Stimulated activated CD8-positive, alpha-beta memory T cell treated with anti-CD3 and anti-CD28 coated beads, Interleukin-4, amount 100 ng/mL, for 48 hours (primary cell): ENCODE measurements around the gene PPP5C.
"Not testable (repeated sequence)": the region's sequence is repeated elsewhere in the genome, so short reads cannot be mapped to it uniquely, and the experiment has no call there.

ENCODE experiments used
- DNase-seq: peaks from one replicate; pipeline ENCODE4 v3.0.0-alpha.2; 2020

The PPP5C gene

GRCh38 chr19:46346821-46347571 lies at the start of gene PPP5C:
PPP5C (plus strand) TSS chr19:46347087; CDS start chr19:46347097, 10 bp downstream.
- DNase-seq: peak; percentile 92

GRCh38 chr19:46297700-46298478 lies 49.0 kb upstream of the PPP5C start:
- no peak for DNase-seq

GRCh38 chr19:46298479-46299003 lies 48.3 kb upstream of the PPP5C start:
- DNase-seq: no peak

- no peak for DNase-seq
These were observed 47.8 kb upstream of the PPP5C start for GRCh38 chr19:46299004-46299509.

GRCh38 chr19:46299695-46300094 lies 47.2 kb upstream of the PPP5C start:
- no peak for DNase-seq

- no peak for DNase-seq
These were observed 43.6 kb upstream of the PPP5C start for GRCh38 chr19:46303322-46303690.

GRCh38 chr19:46303691-46304397 lies 43.0 kb upstream of the PPP5C start:
- no peak for DNase-seq

- DNase-seq: no peak
These were observed 40.4 kb upstream of the PPP5C start for GRCh38 chr19:46306501-46306900.

GRCh38 chr19:46308510-46308909 lies 38.4 kb upstream of the PPP5C start:
- DNase-seq: no peak

- DNase-seq: no peak
These were observed 37.8 kb upstream of the PPP5C start for GRCh38 chr19:46309056-46309455.

- no peak for DNase-seq
These were observed 35.4 kb upstream of the PPP5C start for GRCh38 chr19:46311444-46311843.

- not testable (repeated sequence) for DNase-seq
These were observed 33.1 kb upstream of the PPP5C start for GRCh38 chr19:46313540-46314469.

- no peak for DNase-seq
These were observed 29.5 kb upstream of the PPP5C start for GRCh38 chr19:46317339-46317738.

- no peak for DNase-seq
These were observed 27.3 kb upstream of the PPP5C start for GRCh38 chr19:46319613-46320012.

- DNase-seq: no peak
These were observed 26.3 kb upstream of the PPP5C start for GRCh38 chr19:46320559-46320958.

- no peak for DNase-seq
These were observed 25.2 kb upstream of the PPP5C start for GRCh38 chr19:46321653-46322052.

GRCh38 chr19:46323227-46323626 lies 23.7 kb upstream of the PPP5C start:
- not testable (repeated sequence) for DNase-seq

GRCh38 chr19:46324277-46324676 lies 22.6 kb upstream of the PPP5C start:
- no peak for DNase-seq

- no peak for DNase-seq
These were observed 20.3 kb upstream of the PPP5C start for GRCh38 chr19:46326608-46327007.

GRCh38 chr19:46328079-46328478 lies 18.8 kb upstream of the PPP5C start:
- DNase-seq: no peak

GRCh38 chr19:46330319-46330918 lies 16.5 kb upstream of the PPP5C start:
- no peak for DNase-seq

GRCh38 chr19:46337487-46337886 lies 9.4 kb upstream of the PPP5C start:
- DNase-seq: no peak
